ENCODE measurements around the gene RMC1.

GRCh38 chr18:23536204-23536603, 32.9 kb downstream of the RMC1 start:
- TF ChIP-seq CTCF (IDR thresholded peaks at IDR 0.05; ENCODE audit: insufficient read depth, low read length) (no peak), SPI1 (IDR thresholded peaks at IDR 0.05; ENCODE audit: borderline replicate concordance, low read depth) (no peak)
